Coronary artery (tissue), 2 donors: ENCODE data around the gene ADAMTS8.

ENCODE experiments used
- DNase-seq: peaks from one replicate; pipeline ENCODE4 v3.0.0-alpha.2; 2017; ENCODE audit warnings: low spot score
- H3K27ac ChIP-seq, 2 donors: fragments of 200-600 bp; sonication (generic); one replicate each; pipeline ENCODE4 v1.5.1; 2016 to 2019
- H3K4me3 ChIP-seq: fragments of 200-600 bp; sonication (generic); 2 replicates; pipeline ENCODE4 v1.5.1; 2016; ENCODE audit warnings: mild to moderate bottlenecking, moderate library complexity
- CTCF ChIP-seq: fragments of 200-600 bp; sonication (generic); IDR thresholded peaks from one replicate; pipeline ENCODE4 v1.5.1; 2019; ENCODE audit warnings: antibody characterized with exemption

ADAMTS8 gene

GRCh38 chr11:130437848-130438247, 9.4 kb upstream of the ADAMTS8 start:
- no peak overlapping the region for H3K4me3 ChIP-seq
- H3K27ac ChIP-seq = no peak overlapping the region
- no peak for DNase-seq
- TF ChIP-seq CTCF = no peak

- TF ChIP-seq CTCF = no peak
- DNase-seq = no peak
- no peak overlapping the region for H3K27ac ChIP-seq
These were observed 7.8 kb upstream of the ADAMTS8 start for GRCh38 chr11:130436171-130436570.

GRCh38 chr11:130435671-130436070, 7.3 kb upstream of the ADAMTS8 start:
- DNase-seq = no peak
- Histone ChIP-seq H3K4me3 (no peak overlapping the region), H3K27ac (no peak overlapping the region)
- TF ChIP-seq CTCF = no peak

More at GRCh38 chr11:130436171-130436570, 7.8 kb upstream of the ADAMTS8 start:
- H3K4me3 ChIP-seq = no peak overlapping the region

- H3K4me3 ChIP-seq = peak overlapping the region; percentile 74
- peak; percentile 68 for TF ChIP-seq CTCF
- DNase-seq = no peak
- peak overlapping the region; percentile 78 to 81 for H3K27ac ChIP-seq
These were observed 6.3 kb upstream of the ADAMTS8 start for GRCh38 chr11:130434521-130435223.

- no peak for TF ChIP-seq CTCF
- no peak for DNase-seq
- no peak overlapping the region for H3K27ac ChIP-seq
- no peak overlapping the region for H3K4me3 ChIP-seq
These were observed 4.9 kb upstream of the ADAMTS8 start for GRCh38 chr11:130433357-130433756.

GRCh38 chr11:130431801-130432200, 3.4 kb upstream of the ADAMTS8 start:
- TF ChIP-seq CTCF = no peak
- no peak for DNase-seq
- Histone ChIP-seq H3K4me3 (no peak overlapping the region), H3K27ac (no peak overlapping the region)

GRCh38 chr11:130431331-130431773, 2.9 kb upstream of the ADAMTS8 start:
- DNase-seq = no peak
- no peak overlapping the region for H3K4me3 ChIP-seq
- H3K27ac ChIP-seq = no peak overlapping the region
- peak; percentile 61 for TF ChIP-seq CTCF
